IPS-NIHi11 (cell line): ENCODE data around the gene BCR.

Source experiments
- DNase-seq: peaks from one replicate; pipeline ENCODE4 v3.0.0; 2012; ENCODE audit warnings: mixed read lengths, low spot score

The BCR gene

GRCh38 chr22:23276656-23277582 is 96.6 kb downstream of the BCR start:
- DNase-seq, result no peak

- no peak for DNase-seq
Measured at GRCh38 chr22:23277583-23278295, 97.4 kb downstream of the BCR start.

DNA sequence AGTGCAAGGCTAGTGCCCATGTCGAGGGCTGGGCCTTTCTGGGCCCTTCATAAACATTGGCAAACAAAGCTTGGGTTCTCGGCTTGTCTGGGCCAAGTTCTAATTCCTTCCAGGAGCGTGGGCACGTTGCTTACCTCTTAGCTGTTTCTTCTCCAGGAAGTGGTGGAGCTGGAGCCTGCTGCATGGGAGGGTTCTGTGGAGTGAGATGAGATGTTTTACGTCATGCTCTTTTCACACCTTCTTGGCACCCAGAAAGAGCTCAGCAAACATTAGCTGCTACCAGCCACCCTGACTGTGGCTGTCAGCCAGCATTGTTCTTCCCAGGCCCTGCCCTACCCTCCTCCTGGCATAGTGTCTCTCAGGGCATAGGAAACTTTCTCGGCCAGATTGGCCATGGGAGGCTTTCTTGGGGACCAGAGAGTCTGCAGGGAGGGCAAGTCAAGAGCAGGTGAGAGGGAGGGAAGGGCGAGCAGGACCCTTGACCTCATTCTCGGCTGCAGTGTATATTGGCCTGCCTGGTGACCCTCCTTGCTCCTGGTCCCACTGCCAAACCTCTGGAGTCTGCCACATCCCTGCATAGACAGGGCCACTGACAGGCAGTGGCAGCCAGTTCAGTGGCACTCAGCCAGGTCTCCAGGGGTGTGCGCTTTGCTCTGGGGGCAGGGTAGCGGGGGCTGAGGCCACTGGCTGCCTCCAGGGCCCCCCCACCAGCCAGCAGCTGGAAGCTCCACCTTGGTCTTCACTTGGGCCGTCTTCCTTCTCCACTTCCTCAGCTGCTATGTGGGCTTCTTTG is 98.8 kb downstream of the BCR start:
- peak; percentile 44 for DNase-seq

GRCh38 chr22:23279781-23280180 is 99.5 kb downstream of the BCR start:
- no peak for DNase-seq

DNA sequence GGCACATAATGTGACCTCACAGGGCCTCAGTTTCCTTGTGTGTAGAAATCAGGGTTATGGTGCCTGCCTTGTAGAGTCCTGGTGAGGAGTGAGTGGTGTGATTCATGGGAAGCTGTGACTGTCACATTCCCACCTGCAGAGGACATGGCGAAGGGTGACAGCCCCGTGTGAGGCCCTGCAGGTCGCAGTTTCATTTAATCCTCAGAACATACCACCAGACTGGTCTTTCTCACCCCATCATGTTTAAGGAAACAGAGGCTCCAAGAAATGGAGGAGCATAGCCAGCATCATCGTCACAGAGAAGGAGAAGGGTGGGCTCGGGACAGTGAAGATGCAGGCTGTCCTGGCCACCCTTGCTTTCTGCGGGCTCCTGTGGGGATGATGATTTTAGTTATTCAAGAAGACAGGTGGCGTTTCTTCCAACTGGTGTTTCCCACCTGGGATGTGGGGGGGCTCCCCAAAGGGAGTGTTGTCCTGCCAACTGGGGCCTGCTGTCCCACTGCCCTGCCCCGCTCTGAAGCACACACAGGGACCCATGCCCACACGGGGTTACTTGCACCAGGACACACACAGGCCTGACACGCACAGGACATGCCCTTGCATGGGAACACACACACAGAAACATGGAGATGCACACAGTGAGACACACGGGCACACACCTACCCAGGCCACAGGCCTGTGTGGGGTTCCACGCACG is 100.2 kb downstream of the BCR start:
- no peak for DNase-seq

- no peak for DNase-seq
Measured at GRCh38 chr22:23281053-23281405, 100.7 kb downstream of the BCR start.

GRCh38 chr22:23281406-23282088 is 101.2 kb downstream of the BCR start:
- DNase-seq, result peak; percentile 95

DNA sequence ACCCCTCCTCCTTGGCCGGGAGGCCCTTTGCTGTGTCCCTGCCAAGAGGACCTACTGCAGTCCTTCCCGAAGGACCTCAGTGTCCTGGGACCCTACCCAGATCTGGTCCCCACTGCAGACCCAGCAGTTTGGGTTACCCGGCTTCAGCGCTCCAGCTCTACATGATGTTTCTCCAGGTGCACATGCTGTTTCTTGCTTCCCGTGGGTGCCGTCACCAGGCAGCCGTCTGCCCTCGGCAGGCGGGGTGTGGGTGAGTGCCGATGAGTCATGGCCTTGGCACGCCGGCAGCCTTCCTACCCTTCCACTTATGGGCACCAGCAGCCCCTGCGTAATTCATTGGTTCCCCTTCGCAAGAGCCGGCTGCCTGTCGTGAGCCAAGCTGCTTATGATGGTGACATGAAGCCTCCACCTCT is 101.8 kb downstream of the BCR start:
- peak; percentile 61 for DNase-seq

DNA sequence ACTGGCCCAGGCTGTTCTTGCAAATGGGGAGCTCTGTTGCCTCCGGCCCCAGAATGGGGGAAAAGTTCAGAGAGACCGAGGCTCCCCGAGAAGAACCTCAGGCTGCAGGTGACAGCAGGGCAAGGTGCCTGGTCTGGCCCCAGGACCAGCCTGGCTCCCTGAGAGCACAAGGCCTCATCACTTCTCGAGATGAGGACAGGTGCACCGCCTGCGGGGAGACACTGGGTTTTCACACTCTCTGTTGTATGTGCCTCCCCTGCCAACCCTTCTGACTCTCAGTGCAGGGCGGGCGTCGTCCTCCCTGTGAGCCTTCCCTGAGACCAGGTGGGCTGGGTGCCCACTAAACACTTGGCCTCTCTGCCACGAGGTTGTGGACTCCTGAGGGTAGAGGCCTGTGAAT is 102.2 kb downstream of the BCR start:
- no peak for DNase-seq

DNA sequence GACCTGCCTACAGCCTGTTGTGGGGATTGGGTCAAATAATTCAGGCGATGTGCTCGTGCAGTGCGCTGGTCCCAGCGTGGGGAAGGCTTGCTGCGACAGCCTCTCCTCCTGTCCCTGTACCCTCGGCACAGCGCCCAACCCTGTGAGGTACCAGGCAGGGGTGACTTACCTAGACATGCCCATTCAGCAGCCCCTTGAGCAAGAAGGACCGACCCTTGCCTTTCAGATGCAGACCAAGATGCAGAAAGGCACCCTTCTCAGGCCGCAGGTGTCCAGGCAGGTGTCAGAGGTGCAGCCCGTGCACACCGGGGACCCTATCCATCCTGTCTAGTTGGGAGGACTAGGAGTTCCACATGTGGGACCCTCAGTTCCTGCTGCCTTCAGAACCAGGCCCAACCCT is 102.7 kb downstream of the BCR start:
- DNase-seq, result no peak

DNA sequence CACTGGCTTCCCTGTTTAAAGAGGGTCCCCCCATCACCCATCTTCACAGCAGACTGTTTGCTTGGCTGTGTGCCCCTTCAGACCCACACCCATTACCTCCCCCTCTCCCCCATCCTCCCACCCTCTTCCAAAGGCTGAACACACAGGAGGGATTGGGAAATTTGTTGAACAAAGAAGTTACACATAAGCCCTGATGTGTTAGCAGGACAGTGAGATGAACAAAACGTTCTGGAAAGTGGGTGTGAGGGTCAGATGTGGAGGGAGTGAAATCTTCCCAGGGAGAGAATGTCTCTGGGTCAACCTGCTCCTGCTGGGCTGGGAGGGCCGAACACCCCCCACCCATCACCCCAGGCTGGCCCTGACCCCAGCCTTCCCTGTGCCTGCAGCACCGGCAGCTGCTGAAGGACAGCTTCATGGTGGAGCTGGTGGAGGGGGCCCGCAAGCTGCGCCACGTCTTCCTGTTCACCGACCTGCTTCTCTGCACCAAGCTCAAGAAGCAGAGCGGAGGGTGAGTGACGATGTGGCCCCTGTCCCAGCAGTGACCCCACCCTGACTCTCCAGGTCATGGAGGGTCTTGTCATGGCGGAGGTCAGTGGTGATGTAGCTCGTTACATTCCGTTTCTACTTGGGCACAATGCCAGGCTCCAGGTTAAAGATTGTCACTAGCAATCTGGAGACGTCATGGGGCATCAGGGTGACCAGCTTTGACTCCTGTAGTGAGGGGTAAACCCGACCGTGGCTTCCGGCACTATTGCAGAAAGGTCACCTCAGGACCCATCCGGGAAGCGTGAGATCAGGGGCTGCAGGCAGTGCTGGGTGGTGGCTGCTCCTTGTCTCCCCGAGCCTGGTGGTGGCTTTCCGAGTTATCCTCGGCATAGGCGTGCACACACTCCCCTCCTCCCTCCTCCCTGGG is 103.5 kb downstream of the BCR start:
- DNase-seq, result no peak

DNA sequence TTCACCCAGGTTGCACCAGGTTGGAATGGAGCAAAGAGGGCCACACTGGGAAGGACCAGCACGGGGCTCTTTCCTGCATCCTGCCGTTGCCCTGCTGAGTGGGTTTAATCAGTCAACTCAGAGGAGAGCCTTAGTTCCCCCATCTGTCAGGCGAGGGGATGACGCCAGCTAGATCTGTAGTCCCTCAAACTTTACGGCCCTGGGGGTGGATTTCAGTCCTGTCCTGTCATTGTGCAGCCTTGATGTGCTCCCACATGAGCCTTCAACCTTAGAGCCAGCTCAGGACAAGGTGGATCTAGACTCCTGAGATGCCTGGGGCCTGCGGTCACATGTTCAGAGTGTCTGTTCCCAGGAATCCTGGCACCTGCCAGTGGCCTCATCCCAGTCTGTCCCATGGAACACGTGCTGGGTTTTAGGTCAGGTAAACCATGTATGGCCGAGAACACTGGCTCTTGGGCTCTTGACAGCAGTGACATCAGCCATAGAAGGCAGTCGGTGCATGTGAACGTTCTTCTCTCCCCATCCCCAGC is 104.3 kb downstream of the BCR start:
- DNase-seq, result no peak

DNA sequence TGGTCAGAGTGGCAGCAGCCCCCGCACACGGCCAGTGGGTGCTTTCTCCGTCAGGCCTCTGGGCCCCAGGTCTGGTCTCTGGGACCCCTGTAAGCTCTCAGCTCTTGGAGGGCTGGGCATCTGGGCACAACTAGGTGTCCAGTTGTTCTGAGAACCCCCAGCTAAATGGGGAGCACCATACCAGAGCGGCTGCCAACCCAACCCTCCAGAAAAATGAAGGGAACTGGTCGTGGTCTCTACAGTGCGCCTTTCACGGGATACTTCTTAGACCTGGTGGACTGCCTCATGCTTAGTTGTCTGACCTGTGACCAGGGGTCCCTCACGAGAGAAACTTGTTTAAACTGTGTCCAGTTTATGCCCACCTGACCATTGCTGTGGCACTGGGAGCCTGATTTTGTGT is 104.9 kb downstream of the BCR start:
- no peak for DNase-seq

DNA sequence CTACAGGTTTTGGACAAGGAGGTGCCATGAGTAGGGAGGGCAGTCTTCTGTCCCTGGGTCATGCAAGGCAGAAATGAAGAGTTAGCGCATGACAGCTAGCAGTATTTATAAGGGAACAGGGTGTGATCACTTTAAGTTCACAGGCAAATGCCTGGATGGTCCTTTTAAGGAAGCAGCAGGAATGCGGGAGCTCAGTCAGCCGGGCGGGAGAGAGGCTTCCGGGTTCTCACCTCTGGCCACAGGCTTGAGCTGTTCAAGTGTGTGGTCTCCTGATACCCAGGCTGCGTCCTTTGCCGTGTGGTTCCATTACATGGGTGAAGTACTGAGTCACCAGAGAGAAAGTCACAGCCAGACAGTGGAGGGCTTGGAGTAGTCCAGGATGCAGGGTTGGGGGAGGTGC is 105.4 kb downstream of the BCR start:
- no peak for DNase-seq

DNA sequence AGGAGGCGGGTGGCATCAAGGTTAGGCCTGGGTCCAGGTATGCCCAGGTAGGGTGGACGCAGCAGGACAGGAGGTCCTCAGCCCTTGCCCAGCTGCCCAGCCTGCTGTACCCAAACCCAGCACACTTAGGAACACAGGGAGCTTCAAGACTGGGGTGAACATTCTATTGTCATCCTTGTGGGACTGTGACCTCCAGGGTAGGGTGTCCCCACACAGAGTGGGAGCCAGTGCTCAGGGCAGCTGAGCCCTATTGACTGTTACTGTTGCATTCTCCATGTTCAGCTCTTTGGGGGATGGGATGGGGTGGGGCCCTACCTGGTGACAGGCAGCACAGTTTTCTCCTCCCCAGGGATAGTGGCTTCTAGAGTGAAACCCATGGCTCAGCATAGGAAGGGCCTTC is 106.0 kb downstream of the BCR start:
- no peak for DNase-seq

DNA sequence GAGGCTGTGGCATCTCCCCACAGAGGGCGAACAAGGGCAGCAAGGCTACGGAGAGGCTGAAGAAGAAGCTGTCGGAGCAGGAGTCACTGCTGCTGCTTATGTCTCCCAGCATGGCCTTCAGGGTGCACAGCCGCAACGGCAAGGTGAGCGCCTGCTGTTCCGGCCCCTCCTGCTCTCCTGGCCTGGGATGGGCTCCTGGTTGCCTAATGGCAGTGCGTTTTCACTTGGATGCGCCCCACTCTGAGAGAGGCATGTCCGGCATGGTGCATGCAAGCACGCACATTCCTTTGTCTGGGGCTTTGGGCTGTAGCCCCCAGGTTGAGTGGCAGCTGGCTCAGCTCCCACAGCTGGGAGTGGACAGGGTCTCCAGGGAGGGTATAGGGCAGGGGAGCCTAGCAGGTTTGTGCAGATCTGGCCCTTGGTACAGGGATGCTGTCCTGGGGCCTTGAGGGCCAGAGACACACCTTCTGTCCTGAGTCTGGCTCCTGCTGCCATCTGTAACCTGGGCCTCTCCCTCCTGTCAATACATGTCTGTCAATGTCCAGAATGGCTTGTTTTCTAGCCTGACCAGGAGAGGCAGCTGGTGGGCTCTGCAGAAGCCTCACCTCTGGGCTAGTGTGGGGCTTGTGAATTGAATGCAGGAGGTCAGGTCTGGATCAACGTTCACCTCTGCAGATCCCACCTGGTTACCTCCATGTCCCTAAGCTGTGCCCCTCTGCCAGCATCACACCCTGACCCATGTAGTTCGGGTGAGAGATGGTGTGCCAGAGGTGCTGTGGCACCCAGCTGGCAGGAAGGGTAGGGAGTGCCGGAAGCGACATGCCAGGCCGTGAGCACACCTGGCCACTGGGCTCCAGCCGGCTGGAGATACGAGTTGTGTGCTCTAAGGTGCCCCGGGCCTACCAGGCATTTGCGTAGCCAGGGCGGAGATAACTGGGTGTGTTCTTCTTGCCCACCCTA is 107.1 kb downstream of the BCR start:
- no peak for DNase-seq

GRCh38 chr22:23288301-23289129 is 108.2 kb downstream of the BCR start:
- DNase-seq, result no peak

DNA sequence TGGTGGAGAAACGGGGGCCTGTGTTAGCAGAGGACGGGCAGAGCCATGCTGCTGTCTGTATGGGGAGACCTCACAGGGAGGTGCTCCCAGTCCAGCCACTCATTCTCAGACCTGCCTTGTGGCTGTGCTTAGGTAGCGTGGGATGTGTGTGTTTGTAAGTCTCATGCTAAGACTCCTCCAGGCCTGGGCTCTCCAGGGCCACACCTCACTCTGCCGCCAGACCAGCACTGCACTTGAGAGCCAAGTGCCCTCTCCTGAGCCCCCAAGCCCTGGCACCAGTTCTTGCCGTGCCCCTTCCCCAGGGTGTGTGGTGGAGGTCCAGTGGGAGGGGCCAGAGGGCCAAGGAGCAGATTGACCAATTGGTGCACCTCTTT is 108.8 kb downstream of the BCR start:
- DNase-seq, result no peak
